Caco-2 (cell line): ENCODE results near the gene NEU2. TPM values are rescaled to one million over a fixed set of nuclear protein-coding genes. Genes with fewer than 3 reads are reported as not detected.

ENCODE experiments used
- BruUV-seq: library from RNA; stranded (reverse); fragments of 400-500 nt; replicated peaks from 2 replicates; lab custom pipeline; 2021; lab: Mats Ljungman, UMichigan
- CTCF ChIA-PET: fragments of 300-600 bp; sonication (Branson Sonifier 250); formaldehyde crosslinking; loops from one replicate; lab custom pipeline; 2022; ENCODE audit warnings: antibody characterized with exemption; lab: Charles Lee
- POLR2A ChIA-PET: fragments of 300-600 bp; sonication (Branson Sonifier 250); formaldehyde crosslinking; loops from one replicate; lab custom pipeline; 2022; ENCODE audit warnings: antibody characterized with exemption; lab: Charles Lee
- DNase-seq, 2 experiments: peaks; one replicate each; pipeline versions ENCODE4 v3.0.0 to v3.0.0-alpha.2; 2020 to 2022
- H3K27me3 ChIP-seq: replicated peaks from 2 replicates; pipeline ENCODE4 v1.6.0; 2011; ENCODE audit warnings: low read length; ENCODE audit not compliant: control insufficient read depth, insufficient read depth
- H3K36me3 ChIP-seq: 2 replicates; pipeline ENCODE4 v1.5.1; 2011; ENCODE audit warnings: low read length; ENCODE audit not compliant: control insufficient read depth, insufficient read depth
- H3K4me1 ChIP-seq: fragments of 250-450 bp; sonication (Bioruptor Pico); 2 replicates; pipeline ENCODE4 v1.5.1; 2020; ENCODE audit warnings: mild to moderate bottlenecking
- H3K4me3 ChIP-seq: 2 replicates; pipeline ENCODE4 v1.5.1; 2011; ENCODE audit warnings: low read depth, mild to moderate bottlenecking, control low read depth, low read length
- H3K9me3 ChIP-seq: fragments of 250-450 bp; sonication (Bioruptor Pico); 2 replicates; pipeline ENCODE4 v1.5.1; 2020; ENCODE audit warnings: mild to moderate bottlenecking, moderate library complexity
- H3K27ac Mint-ChIP-seq: one replicate; pipeline ENCODE4 v1.8.0; 2022; ENCODE audit warnings: mixed read lengths; ENCODE audit not compliant: unreplicated experiment
- H3K27me3 Mint-ChIP-seq: one replicate; pipeline ENCODE4 v1.8.0; 2022; ENCODE audit warnings: mixed read lengths; ENCODE audit not compliant: insufficient read depth, unreplicated experiment
- H3K36me3 Mint-ChIP-seq: one replicate; pipeline ENCODE4 v1.8.0; 2022; ENCODE audit warnings: mild to moderate bottlenecking, mixed read lengths; ENCODE audit not compliant: insufficient read depth, unreplicated experiment
- H3K4me1 Mint-ChIP-seq: one replicate; pipeline ENCODE4 v1.8.0; 2022; ENCODE audit warnings: low read depth, mixed read lengths; ENCODE audit not compliant: unreplicated experiment
- H3K4me3 Mint-ChIP-seq: one replicate; pipeline ENCODE4 v1.8.0; 2022; ENCODE audit warnings: mild to moderate bottlenecking, moderate library complexity, mixed read lengths; ENCODE audit not compliant: unreplicated experiment
- H3K9me3 Mint-ChIP-seq: one replicate; pipeline ENCODE4 v1.8.0; 2022; ENCODE audit warnings: mixed read lengths; ENCODE audit not compliant: unreplicated experiment
- intact Hi-C: fragments of 100-400 bp; cut with micrococcal nuclease; formaldehyde crosslinking; loops from one replicate; pipeline ENCODE4 v1.10.0; 2022; ENCODE audit not compliant: unreplicated experiment
- total RNA-seq: library from RNA; stranded (reverse); gene quantifications from 2 replicates; pipeline ENCODE4 v1.2.3, GENCODE V29; 2022
- TF ChIP-seq, protein P1 (sequence below), 2 experiments: fragments of 200-600 bp in 1 of 2; IDR thresholded peaks; 1 replicate in 1 of 2; 2 replicates in 1 of 2; pipeline versions ENCODE4 v1.5.1 to v1.8.0; 2011 to 2022; ENCODE audit warnings: antibody characterized with exemption in 1 of 2, control low read depth in 1 of 2, inconsistent platforms in 1 of 2, low read depth in 1 of 2, low read length in 1 of 2, mild to moderate bottlenecking in 1 of 2, moderate library complexity in 1 of 2; ENCODE audit not compliant: insufficient read depth in 1 of 2, severe bottlenecking in 1 of 2, unreplicated experiment in 1 of 2

Gene NEU2
- total RNA-seq, 1 experiment from 2014 or later = not detected

DNA sequence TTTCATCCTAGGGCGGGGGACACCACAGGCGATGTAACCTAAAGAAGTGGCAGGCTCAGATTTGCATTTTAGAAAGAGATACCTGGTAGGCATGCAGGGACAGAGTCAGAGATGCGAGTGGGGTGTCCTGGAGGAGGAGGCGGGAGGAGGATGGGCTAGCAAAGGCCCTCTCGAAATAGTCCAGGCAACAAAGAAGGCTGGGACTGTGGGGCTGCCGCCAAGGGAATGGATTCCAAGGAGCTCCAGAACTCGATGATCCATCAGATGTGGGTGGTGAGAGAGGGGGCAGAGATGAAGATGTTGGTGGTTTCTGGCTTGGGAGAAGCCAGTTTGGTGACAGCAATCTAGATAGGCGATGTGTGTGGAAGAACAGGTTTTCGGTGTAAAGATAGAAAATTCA lies 15.2 kb downstream of the NEU2 start:
- Mint-ChIP-seq H3K27ac (no peak overlapping the region), H3K4me1 (peaks cover 8% of the 10 kb centered on the region), H3K4me3 (no peak overlapping the region), H3K9me3 (no peaks in the 10 kb centered on the region), H3K36me3 (no peaks in the 10 kb centered on the region), H3K27me3 (peaks cover 16% of the 10 kb centered on the region)
- POLR2A ChIA-PET = no interaction called here
- H3K27me3 ChIP-seq = no peaks in the 10 kb centered on the region
- no peaks in the 10 kb centered on the region for H3K9me3 ChIP-seq
- H3K4me3 ChIP-seq = no peak overlapping the region
- intact Hi-C loops = no loop called here
- H3K4me1 ChIP-seq = no peaks in the 10 kb centered on the region
- no peaks in the 10 kb centered on the region for H3K36me3 ChIP-seq
- CTCF ChIA-PET = no interaction called here
- no peak for DNase-seq
- BruUV-seq = no TSS peak
- TF ChIP-seq, protein P1, sequence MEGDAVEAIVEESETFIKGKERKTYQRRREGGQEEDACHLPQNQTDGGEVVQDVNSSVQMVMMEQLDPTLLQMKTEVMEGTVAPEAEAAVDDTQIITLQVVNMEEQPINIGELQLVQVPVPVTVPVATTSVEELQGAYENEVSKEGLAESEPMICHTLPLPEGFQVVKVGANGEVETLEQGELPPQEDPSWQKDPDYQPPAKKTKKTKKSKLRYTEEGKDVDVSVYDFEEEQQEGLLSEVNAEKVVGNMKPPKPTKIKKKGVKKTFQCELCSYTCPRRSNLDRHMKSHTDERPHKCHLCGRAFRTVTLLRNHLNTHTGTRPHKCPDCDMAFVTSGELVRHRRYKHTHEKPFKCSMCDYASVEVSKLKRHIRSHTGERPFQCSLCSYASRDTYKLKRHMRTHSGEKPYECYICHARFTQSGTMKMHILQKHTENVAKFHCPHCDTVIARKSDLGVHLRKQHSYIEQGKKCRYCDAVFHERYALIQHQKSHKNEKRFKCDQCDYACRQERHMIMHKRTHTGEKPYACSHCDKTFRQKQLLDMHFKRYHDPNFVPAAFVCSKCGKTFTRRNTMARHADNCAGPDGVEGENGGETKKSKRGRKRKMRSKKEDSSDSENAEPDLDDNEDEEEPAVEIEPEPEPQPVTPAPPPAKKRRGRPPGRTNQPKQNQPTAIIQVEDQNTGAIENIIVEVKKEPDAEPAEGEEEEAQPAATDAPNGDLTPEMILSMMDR (IDR thresholded peaks at IDR 0.05; ENCODE audit: insufficient read depth in 1 of 2, low read depth in 1 of 2, low read length in 1 of 2, severe bottlenecking in 1 of 2, unreplicated experiment in 1 of 2) = no peak

DNA sequence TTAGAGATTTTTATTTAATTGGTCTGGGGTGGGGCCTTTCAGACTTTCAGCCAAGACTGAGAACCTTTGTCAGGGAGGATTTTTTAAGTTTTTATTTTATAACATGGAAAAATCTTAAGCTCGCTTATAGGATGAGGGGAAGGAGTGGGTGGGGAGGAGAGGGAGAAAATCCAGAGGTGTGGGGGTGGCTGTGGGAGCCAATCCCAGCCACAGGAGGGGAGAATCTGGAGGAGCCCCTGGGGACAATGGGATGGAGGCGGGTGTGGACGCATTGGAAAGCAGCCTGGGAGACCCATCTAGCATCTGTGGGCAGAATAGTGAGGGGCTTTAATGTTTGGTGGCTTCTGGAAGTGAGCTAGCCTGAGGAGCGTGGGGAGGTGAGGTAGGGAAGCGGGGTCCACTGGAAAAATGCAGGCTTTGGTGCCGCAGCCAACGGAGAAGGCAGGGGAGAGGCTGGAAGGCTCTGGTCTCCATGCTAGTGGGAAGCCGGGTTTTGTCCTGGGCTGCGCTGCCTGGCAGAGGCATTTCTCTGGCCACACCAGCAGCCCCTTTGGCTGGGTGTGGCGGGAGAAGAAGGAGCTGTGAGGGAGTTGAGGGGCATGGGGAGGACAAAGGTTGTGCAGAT lies 16.2 kb downstream of the NEU2 start:
- Histone ChIP-seq H3K4me3 (no peak overlapping the region), H3K36me3 (no peaks in the 10 kb centered on the region), H3K27me3 (no peaks in the 10 kb centered on the region), H3K9me3 (no peaks in the 10 kb centered on the region), H3K4me1 (no peaks in the 10 kb centered on the region)
- intact Hi-C loops = no loop called here
- Mint-ChIP-seq H3K27me3 (peaks cover 13% of the 10 kb centered on the region), H3K9me3 (no peaks in the 10 kb centered on the region), H3K36me3 (no peaks in the 10 kb centered on the region), H3K27ac (no peak overlapping the region), H3K4me1 (peaks cover 8% of the 10 kb centered on the region), H3K4me3 (no peak overlapping the region)
- no TSS peak for BruUV-seq
- ChIA-PET POLR2A (no interaction called here), CTCF (interaction anchor here (1.0 kb wide), 1 partner anchor 203 kb away, joined by 5 read pairs; the partner anchor contains the start of gene ATG16L1)
- DNase-seq = no peak
- TF ChIP-seq, protein P1 (IDR thresholded peaks at IDR 0.05; ENCODE audit: insufficient read depth in 1 of 2, low read depth in 1 of 2, low read length in 1 of 2, severe bottlenecking in 1 of 2, unreplicated experiment in 1 of 2) = no peak

DNA sequence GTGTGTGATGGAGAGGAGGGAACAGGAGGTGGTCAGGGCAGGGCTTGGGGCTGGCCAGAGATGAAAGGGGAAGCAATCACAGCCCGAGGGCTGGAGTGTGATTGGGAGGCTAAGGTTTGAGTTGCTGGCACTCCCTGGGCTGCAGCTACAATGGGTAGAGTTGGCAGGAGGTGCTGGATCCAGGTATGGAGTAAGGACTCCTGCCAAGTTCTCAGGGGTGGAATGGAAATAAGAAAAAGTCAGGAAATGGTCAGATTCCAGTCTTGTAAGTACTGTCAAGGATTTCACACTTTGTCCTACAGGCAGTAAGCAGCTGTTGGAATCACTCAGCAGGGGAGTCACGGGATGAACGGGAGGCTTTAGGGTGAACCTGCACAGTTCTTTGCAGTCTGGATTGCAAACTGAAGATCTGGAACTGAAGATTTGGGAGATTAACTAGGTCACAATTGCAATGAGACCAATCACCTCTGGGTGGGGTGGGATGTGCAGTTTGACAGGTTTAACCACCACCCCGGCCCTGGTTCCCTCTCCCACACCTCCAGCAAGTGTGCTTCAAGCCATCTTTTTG lies 16.8 kb downstream of the NEU2 start:
- Histone ChIP-seq H3K27me3 (no peaks in the 10 kb centered on the region), H3K36me3 (no peaks in the 10 kb centered on the region), H3K4me3 (no peak overlapping the region), H3K4me1 (no peaks in the 10 kb centered on the region), H3K9me3 (no peaks in the 10 kb centered on the region)
- Mint-ChIP-seq H3K4me1 (peaks cover 8% of the 10 kb centered on the region), H3K27ac (no peak overlapping the region), H3K4me3 (no peak overlapping the region), H3K27me3 (peaks cover 13% of the 10 kb centered on the region), H3K36me3 (no peaks in the 10 kb centered on the region), H3K9me3 (no peaks in the 10 kb centered on the region)
- TF ChIP-seq, protein P1 (IDR thresholded peaks at IDR 0.05; ENCODE audit: insufficient read depth in 1 of 2, low read depth in 1 of 2, low read length in 1 of 2, severe bottlenecking in 1 of 2, unreplicated experiment in 1 of 2) = no peak
- intact Hi-C loops = no loop called here
- CTCF ChIA-PET = no interaction called here
- BruUV-seq = no TSS peak
- POLR2A ChIA-PET = no interaction called here
- DNase-seq = no peak
